ENCODE data around the gene CCDC33.

CCDC33 gene

DNA sequence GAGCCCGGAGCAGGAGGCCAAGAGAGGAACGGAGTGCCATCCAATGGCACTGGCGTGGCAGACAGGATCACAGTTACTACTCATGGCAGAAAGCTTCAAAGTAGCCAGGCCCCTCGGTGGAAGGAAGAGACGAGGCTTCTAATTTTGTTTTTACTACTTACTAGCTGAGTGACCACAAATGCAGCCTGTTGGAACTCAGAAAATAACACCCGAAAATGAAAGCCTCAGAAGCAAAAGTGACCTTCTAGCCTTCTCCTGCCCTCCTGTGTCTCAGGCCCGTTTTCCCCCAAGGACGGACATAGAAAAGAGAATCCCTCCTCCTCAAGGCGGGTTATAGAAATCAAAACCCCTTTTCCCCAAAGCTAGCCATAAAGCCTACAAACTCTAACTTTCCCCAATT lies 23.6 kb upstream of the CCDC33 start:
- Histone ChIP-seq H3K4me2 (ENCODE audit: low read length) (no peak overlapping the region), H3K79me2 (ENCODE audit: control insufficient read depth, low read length) (no peaks in the 10 kb centered on the region), H3K9me2 (replicated peaks; ENCODE audit: control insufficient read depth, low read length) (no peaks in the 10 kb centered on the region), H4K20me1 (ENCODE audit: control insufficient read depth, insufficient read depth, low read depth, low read length) (no peaks in the 10 kb centered on the region), H3K27ac (ENCODE audit: low read depth, low read length) (no peak overlapping the region), H3K9me3 (ENCODE audit: control insufficient read depth, insufficient read depth, low read length) (no peaks in the 10 kb centered on the region), H3K4me3 (ENCODE audit: low read length) (no peak overlapping the region), H3K36me3 (ENCODE audit: control insufficient read depth, low read length) (no peaks in the 10 kb centered on the region), H3K4me1 (ENCODE audit: control insufficient read depth, low read length) (no peaks in the 10 kb centered on the region), H3F3A (ENCODE audit: control insufficient read depth, insufficient read depth) (no peaks in the 10 kb centered on the region), H3K27me3 (ENCODE audit: control insufficient read depth, low read length) (no peaks in the 10 kb centered on the region)
- TF ChIP-seq, protein P1, sequence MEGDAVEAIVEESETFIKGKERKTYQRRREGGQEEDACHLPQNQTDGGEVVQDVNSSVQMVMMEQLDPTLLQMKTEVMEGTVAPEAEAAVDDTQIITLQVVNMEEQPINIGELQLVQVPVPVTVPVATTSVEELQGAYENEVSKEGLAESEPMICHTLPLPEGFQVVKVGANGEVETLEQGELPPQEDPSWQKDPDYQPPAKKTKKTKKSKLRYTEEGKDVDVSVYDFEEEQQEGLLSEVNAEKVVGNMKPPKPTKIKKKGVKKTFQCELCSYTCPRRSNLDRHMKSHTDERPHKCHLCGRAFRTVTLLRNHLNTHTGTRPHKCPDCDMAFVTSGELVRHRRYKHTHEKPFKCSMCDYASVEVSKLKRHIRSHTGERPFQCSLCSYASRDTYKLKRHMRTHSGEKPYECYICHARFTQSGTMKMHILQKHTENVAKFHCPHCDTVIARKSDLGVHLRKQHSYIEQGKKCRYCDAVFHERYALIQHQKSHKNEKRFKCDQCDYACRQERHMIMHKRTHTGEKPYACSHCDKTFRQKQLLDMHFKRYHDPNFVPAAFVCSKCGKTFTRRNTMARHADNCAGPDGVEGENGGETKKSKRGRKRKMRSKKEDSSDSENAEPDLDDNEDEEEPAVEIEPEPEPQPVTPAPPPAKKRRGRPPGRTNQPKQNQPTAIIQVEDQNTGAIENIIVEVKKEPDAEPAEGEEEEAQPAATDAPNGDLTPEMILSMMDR (IDR thresholded peaks at IDR 0.05; ENCODE audit: low read depth, low read length, poor library complexity, severe bottlenecking): no peak
- no peak for TF ChIP-seq EZH2phosphoT487 (IDR thresholded peaks at IDR 0.05; ENCODE audit: borderline replicate concordance, low read length)

DNA sequence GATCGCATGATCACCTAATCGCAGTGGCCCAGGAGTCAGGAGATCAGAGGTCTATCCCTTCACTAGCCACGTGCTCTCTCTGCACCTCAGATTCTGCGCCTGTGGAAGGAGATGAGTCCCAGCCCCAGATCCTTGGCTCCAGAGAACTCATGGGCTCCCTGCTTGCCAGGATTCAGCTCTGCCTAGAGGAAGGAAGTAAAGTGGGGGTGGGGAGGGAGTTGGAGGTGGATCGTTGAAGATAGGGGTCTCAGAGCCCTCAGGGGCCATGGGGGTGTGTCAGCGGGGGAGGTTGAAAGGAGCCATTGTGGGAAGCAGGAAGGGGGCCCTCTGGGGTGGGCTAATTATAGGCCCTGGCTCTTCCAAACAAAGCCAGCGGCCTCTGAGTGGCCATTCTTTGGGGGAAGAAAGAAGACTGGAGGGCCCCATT lies 22.3 kb upstream of the CCDC33 start:
- Histone ChIP-seq H3K4me3 (ENCODE audit: low read length) (no peak overlapping the region), H3F3A (ENCODE audit: control insufficient read depth, insufficient read depth) (no peaks in the 10 kb centered on the region), H3K27me3 (ENCODE audit: control insufficient read depth, low read length) (no peaks in the 10 kb centered on the region), H3K9me3 (ENCODE audit: control insufficient read depth, insufficient read depth, low read length) (no peaks in the 10 kb centered on the region), H3K36me3 (ENCODE audit: control insufficient read depth, low read length) (no peaks in the 10 kb centered on the region), H3K27ac (ENCODE audit: low read depth, low read length) (no peak overlapping the region), H3K79me2 (ENCODE audit: control insufficient read depth, low read length) (no peaks in the 10 kb centered on the region), H3K9me2 (replicated peaks; ENCODE audit: control insufficient read depth, low read length) (no peaks in the 10 kb centered on the region), H4K20me1 (ENCODE audit: control insufficient read depth, insufficient read depth, low read depth, low read length) (no peaks in the 10 kb centered on the region), H3K4me1 (ENCODE audit: control insufficient read depth, low read length) (no peaks in the 10 kb centered on the region), H3K4me2 (ENCODE audit: low read length) (no peak overlapping the region)
- TF ChIP-seq, protein P1 (IDR thresholded peaks at IDR 0.05; ENCODE audit: low read depth, low read length, poor library complexity, severe bottlenecking): no peak
- TF ChIP-seq EZH2phosphoT487 (IDR thresholded peaks at IDR 0.05; ENCODE audit: borderline replicate concordance, low read length): no peak

DNA sequence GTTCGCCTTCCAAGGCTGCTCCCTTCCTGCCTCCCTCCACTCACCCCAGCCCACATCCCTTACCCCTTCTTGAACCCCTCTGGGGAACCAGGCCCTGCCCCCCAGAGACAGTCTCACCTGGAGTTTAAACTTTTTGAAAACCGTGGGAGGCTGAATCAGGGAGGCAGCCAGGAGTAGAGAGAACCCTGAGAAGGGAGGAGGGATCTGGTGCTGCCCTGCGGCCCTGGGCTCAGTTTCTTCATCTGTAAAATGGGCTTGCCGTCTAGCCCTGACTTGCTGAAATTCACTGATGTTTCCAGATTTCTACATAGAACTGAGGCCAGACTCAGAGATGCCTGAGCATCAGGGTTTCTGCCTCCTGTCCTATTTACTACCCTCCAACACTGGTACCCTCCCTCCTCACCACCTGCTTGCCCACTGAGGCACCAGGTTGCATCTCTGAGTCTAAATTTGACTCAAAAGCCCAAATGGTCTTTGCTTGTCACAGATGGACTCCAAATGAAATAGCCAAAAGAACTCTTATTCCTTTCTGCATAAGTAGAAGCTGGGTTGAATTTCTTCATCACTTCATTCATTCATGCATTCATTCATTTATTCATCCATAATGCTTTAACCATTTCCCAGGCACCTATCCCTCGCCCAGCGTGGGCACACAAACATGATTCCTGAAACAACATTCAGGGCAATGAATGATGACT lies 21.7 kb upstream of the CCDC33 start:
- Histone ChIP-seq H3K9me2 (replicated peaks; ENCODE audit: control insufficient read depth, low read length) (no peaks in the 10 kb centered on the region), H3K4me3 (ENCODE audit: low read length) (no peak overlapping the region), H3K9me3 (ENCODE audit: control insufficient read depth, insufficient read depth, low read length) (no peaks in the 10 kb centered on the region), H3K27me3 (ENCODE audit: control insufficient read depth, low read length) (no peaks in the 10 kb centered on the region), H3F3A (ENCODE audit: control insufficient read depth, insufficient read depth) (no peaks in the 10 kb centered on the region), H3K36me3 (ENCODE audit: control insufficient read depth, low read length) (no peaks in the 10 kb centered on the region), H3K4me1 (ENCODE audit: control insufficient read depth, low read length) (no peaks in the 10 kb centered on the region), H3K79me2 (ENCODE audit: control insufficient read depth, low read length) (no peaks in the 10 kb centered on the region), H4K20me1 (ENCODE audit: control insufficient read depth, insufficient read depth, low read depth, low read length) (no peaks in the 10 kb centered on the region), H3K4me2 (ENCODE audit: low read length) (no peak overlapping the region), H3K27ac (ENCODE audit: low read depth, low read length) (no peak overlapping the region)
- TF ChIP-seq, protein P1 (IDR thresholded peaks at IDR 0.05; ENCODE audit: low read depth, low read length, poor library complexity, severe bottlenecking): no peak
- TF ChIP-seq EZH2phosphoT487 (IDR thresholded peaks at IDR 0.05; ENCODE audit: borderline replicate concordance, low read length): no peak

All from DOHH2 (cell line).